ENCODE results near the gene CCDC182.
A peak's percentile ranks its signal among the peaks of the same experiment; 100 is the strongest.

Gene CCDC182

DNA sequence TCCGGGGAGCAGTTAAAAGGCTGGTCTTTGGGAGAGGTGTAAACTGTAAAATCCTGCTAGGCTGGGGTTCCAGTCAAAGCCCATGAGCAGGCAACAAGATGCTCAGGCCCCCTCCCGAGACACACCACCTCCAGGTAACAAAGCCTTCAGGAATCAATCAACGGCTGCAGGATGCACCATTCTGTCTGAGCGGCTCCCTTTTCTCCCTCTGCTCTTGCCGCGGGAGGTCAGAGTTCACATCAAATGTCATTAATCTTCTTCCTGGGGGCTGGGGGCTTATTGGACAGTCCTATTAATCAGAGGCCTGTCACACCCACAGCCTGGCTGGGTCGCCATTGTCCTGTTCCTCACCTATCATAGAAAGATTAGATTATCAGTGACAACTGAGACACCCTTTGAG, 11.9 kb upstream of the CCDC182 start:
- DNase-seq, result no peak

- DNase-seq, result no peak
Measured at GRCh38 chr17:57755480-57756070, 10.5 kb upstream of the CCDC182 start.

GRCh38 chr17:57752031-57752905, 7.2 kb upstream of the CCDC182 start:
- no peak for DNase-seq

DNA sequence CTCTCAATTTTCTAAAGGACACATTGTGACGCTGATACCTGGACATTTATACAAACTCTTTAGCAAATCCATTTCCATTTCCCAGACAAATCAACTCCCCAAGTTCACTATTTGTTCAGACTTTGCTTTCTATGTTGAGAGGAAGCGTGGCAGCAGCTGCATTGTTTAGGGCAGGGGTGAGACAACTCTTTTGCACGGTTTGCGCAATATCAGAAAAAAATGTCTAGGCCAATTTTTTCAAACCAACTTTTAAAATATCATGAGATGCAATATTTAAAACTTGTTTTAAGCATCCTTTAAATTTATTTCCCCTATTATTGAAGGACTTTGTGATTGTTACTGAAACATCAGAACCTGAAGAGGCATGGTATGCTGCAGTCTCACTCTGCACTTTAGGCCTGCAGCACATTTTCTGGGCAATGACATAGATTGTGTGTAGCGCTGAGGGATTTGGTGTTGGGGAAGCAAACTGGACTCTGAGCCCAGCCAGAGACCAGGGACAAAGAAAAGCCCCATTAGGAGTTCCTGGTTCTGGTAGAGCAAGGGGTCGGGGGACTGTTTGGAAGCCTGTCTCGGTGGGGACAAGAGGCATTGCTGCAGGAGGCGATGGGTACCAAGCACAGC, 6.4 kb upstream of the CCDC182 start:
- no peak for DNase-seq

GRCh38 chr17:57750895-57751294, 5.8 kb upstream of the CCDC182 start:
- no peak for DNase-seq

- peak in 1 of 5 experiments; percentile 2 for DNase-seq
Measured at GRCh38 chr17:57750109-57750871, 5.2 kb upstream of the CCDC182 start.

DNA sequence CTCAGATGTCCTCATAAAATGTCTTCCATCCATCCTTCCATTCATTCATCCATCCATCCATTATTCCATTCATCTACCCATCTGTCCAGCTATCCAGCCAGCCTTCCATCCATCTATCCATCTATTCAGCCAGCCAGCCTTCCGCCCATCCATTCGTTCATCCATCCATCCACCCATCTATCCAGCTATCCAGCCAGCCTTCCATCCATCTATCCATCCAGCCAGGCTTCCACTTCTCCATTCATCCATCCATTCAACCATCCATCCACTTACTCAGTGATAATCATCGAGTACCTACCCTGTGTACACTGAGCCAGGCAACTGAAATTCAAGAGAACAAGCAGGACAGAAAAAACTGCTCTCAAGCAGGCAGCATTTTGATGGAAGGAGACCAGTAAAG, 4.6 kb upstream of the CCDC182 start:
- no peak for DNase-seq

- peak in 2 of 5 experiments; percentile 17 to 67 for DNase-seq
Measured at GRCh38 chr17:57747221-57748017, 2.3 kb upstream of the CCDC182 start.

- DNase-seq, result no peak
Measured at GRCh38 chr17:57746221-57746620, 1.1 kb upstream of the CCDC182 start.

DNA sequence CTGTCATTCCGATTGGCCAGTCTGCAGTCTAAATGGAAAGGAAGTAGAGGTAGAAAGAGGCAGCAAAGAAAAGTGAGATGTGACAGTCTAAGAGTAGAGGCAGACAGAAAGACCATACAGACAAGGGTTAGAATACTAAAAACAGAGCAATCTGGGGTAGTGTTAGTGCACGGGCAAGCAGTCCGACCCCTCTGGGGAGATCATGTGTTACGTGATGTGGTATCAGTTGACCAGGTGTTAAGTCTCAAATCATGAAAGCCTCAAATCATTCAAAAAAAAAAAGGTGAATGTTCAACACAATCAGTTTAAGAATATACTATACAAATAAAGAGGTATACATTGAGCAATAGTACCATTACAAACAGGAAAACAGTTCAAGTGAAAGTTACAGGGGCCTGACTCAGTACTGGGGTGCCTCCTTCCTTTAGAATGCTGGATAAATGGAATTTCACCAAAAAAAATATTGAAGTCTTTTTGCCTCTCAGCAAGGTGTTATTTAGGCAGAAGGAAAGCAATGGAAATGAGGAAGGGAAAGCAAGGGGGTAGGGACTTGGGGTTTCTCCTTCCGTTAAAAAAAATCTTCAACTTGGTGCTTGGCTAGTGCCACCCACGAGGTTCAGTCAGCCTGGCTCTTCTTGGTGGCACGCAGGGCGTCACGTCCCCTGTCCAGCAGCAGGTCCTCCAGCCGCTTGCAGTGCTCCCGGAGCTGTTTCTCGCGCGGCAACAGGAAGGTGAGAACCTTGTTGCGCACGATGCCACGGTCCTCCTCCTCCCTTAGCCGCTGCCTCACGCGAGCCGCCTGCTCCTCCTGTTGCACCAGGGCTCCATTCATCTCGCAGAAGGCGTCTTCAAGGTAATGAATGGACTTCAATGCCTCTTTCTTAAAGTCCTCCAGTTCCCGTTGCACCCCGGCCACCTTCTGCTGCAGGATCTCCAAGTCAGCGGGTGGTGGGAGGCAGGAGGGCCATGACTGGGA, 616 bp downstream of the CCDC182 start:
- DNase-seq, result no peak

GRCh38 chr17:57740235-57740528, 4.9 kb downstream of the CCDC182 start:
- no peak for DNase-seq

DNA sequence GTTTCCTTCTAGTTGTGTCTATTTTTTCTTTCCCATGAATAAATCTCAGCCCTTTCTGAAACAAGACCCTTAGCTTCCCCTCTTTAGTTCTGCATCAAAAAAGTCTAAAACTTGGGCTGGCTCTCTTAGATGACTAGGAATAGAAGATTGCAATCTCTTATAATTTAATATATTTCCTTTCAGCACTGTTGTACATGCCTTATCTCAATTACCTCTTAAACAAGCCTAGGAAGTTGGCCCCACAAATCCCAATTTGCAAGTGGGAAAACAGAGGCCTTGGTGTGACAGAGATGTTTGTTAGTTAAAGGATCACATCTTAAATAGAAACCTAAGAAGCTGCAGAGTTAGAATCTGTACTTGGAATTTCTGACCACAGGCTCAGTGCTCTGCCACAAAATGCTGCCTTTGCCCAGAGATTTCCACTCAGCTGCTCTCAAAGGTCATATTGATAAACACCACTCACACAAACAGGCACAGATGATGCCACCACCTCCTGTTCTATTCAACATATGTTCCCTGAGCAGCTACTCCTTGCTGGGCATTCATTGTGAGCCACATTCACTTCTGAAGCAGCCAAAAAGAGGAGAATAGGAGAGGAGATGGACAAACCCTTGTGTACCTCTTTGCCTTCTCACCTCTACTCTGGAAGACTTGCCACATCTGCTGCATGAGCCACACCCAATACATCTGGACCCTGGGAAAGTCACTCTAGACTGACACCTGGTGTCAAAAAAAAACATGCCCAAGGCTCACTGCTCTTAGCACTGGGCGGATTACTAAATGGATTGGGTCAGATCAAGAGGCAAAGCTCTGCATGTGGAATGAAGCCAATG, 5.5 kb downstream of the CCDC182 start:
- DNase-seq, result peak in 1 of 5 experiments; percentile 20

DNA sequence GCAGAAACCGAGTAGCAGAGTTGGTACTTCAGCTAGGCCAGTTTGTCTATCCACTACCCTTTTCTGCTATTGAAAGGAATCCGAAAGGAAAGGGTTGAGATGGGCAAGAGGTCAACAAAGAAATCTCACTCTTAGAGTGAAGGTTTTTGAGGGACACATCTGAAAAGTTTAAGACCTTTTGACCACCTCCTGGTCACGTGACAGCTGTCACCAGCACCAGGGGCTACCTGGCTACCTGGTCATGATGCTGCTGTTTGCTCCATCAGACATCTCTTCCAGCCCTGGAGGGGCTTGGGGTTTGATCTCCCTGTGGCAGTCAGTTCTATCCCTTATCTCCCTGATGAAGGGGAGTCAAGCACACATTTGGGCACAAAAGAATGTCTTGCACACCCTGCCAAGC, 7.6 kb downstream of the CCDC182 start:
- no peak for DNase-seq

DNA sequence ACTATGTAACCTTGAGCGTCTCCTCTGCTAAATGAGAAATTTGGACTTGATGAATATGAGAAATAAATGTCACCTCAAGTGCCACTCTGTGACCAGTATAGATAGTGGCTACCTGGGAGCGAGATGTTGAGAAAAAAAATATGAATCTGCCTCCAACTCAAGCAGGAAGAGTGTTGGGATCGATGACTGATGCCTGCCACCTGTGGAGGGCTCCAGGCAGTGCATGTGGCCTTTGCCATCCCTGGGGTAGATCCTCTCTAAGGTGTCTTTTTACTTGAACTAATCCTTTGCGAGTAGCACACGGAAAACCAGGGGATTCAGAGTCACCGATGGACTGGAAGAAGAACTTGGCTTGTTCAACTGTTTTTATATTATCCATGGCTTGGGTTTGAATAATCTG, 9.4 kb downstream of the CCDC182 start:
- no peak for DNase-seq

- DNase-seq, result no peak
Measured at GRCh38 chr17:57735230-57735629, 9.9 kb downstream of the CCDC182 start.

DNA sequence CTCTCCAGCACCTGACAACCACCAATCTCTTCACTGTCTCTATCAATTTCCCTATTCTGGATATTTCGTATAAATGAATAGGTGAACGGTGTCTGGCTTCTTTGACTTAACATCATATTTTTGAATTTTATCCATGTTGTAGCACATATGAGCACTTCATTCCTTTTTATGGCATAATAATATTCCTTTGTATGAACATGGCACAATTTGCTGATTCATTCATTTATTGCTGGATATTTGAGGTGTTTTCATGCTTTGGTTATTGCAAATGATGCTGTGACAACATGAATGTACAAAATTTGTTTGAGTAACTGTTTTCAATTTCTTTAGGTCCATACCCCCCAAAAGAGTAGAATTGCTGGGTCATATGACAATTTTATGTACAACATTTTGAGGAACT, 12.0 kb downstream of the CCDC182 start:
- DNase-seq, result no peak

DNA sequence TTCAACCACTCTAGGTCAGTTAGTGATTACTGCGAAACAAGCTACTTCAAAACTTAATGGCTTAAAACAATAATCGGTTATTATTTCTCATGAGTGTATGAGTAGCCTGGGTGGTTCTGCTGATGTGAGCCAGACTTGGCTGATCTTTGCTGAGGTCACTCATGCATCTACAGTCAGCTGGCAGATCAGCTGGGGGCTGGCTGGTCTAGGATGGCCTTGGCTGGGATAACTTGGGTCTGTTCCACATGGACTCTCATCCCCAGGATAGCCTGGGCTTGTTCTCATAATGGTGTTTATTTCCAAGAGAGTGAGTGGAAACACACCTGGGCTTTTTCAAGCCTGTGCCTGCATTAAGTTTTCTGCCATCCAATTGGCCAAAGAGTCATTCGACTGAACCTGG, 13.0 kb downstream of the CCDC182 start:
- no peak for DNase-seq

- no peak for DNase-seq
Measured at GRCh38 chr17:57730026-57730701, 14.9 kb downstream of the CCDC182 start.

DNA sequence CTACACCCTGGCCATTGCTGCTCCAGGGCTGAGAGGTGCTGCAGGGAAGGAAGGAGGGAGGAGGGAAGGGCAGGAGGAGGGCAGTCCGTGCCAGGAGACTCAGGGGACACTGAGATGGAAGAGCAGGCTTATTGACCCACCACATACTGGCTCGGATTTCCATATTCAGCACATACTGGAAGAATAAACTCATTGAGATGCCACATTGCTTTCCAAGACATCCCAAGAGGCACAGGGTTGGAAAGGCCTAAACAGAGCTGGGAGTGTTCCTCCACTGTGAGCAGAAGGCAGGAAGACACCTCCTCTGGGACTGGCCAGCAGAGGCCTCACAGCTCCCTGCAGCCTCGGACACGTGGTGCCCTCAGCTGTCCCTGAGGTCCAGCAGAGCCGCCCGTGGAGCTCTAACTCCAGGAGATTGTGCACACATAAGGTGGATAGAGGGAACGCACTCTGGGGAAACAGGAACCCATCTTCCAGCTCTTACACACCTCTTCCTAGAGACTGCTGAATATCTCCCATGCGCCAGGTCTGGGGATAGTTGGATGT, 17.4 kb downstream of the CCDC182 start:
- no peak for DNase-seq
